Activated naive CD4-positive, alpha-beta T cell treated with anti-CD3 and anti-CD28 coated beads, Interleukin-2, amount 50 U/mL, for 24 hours (primary cell): ENCODE results near the gene COX6B1.
A peak's percentile ranks its signal among the peaks of the same experiment; 100 is the strongest.
"Not testable (repeated sequence)": the region's sequence is repeated elsewhere in the genome, so short reads cannot be mapped to it uniquely, and the experiment has no call there.

Experiments
- H3K27ac Mint-ChIP-seq: one replicate; pipeline ENCODE4 v1.8.0; 2021; ENCODE audit warnings: mild to moderate bottlenecking, mixed read lengths
- H3K27me3 Mint-ChIP-seq: one replicate; pipeline ENCODE4 v1.8.0; 2021; ENCODE audit warnings: mixed read lengths
- H3K36me3 Mint-ChIP-seq: one replicate; pipeline ENCODE4 v1.8.0; 2021; ENCODE audit warnings: mixed read lengths
- H3K4me1 Mint-ChIP-seq: one replicate; pipeline ENCODE4 v1.8.0; 2021; ENCODE audit warnings: mixed read lengths
- H3K4me3 Mint-ChIP-seq: one replicate; pipeline ENCODE4 v1.8.0; 2021; ENCODE audit warnings: mild to moderate bottlenecking, mixed read lengths
- H3K9me3 Mint-ChIP-seq: one replicate; pipeline ENCODE4 v1.8.0; 2021; ENCODE audit warnings: mixed read lengths

The COX6B1 gene

DNA sequence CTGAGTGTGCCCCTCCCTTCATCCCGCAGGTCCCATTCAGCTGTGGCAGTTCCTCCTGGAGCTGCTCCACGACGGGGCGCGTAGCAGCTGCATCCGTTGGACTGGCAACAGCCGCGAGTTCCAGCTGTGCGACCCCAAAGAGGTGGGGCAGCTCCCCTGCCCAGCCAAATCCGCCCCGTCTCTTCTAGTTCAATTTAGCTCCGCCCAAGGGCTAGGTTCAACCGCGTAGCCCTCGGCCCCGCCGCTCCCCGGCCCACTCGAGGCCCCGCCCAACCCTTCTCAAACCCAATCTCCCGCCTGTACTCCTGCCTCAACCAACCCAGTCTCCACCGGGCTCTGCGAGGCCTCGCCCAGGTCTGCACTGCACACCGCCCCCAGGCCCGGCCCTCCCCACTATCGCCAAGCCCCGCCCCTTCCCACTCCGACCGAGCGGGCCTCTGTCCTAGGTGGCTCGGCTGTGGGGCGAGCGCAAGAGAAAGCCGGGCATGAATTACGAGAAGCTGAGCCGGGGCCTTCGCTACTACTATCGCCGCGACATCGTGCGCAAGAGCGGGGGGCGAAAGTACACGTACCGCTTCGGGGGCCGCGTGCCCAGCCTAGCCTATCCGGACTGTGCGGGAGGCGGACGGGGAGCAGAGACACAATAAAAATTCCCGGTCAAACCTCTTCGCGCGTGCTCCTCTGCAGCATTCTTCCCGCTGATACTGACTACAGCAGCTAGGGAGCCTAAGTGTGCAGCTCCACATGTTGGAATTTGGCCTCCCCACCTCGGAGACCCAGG lies 3.7 kb upstream of the COX6B1 start:
- peak overlapping the region; percentile 69 for H3K4me3 Mint-ChIP-seq
- H3K27me3 Mint-ChIP-seq = no peaks in the 10 kb centered on the region
- H3K4me1 Mint-ChIP-seq = peaks cover 43% of the 10 kb centered on the region
- no peaks in the 10 kb centered on the region for H3K9me3 Mint-ChIP-seq
- H3K27ac Mint-ChIP-seq = peak overlapping the region; percentile 70
- no peaks in the 10 kb centered on the region for H3K36me3 Mint-ChIP-seq

DNA sequence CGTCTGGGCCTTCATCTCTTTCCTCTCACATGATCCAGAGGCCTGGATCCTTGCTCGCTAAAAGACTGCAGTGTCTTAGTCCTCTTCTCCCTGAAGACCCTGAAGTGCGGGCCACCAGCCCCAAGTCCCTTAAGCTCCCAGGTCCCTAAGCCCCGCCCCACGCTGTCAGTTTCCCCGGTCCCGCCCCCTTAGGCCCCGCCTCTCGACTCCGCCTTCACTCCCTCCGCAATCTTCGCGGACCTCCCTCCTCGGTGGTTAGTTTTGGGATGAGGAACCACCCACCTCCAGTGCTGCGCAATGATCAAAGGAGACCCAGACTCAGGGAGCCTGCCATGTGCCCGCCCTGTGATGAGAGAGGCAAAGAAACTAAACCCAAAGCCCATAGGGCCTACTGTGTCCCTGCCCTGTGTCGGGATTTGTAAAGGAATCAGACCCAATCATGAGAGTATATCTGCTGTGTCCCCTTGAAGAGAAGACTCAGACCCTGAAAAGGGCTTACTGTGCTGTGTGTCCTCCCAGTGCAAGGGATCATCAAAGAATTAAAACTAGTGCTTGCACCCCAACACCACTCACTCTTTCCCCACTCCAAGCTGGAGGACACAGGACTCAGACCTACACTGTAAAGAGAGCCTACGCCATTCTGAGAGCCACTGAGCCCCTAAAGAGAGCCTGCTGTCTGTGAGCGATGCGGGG lies 3.0 kb upstream of the COX6B1 start:
- Mint-ChIP-seq H3K27me3 (no peaks in the 10 kb centered on the region), H3K27ac (peak overlapping the region; percentile 70), H3K9me3 (no peaks in the 10 kb centered on the region), H3K36me3 (no peaks in the 10 kb centered on the region), H3K4me1 (peaks cover 47% of the 10 kb centered on the region), H3K4me3 (peak overlapping the region; percentile 69)

DNA sequence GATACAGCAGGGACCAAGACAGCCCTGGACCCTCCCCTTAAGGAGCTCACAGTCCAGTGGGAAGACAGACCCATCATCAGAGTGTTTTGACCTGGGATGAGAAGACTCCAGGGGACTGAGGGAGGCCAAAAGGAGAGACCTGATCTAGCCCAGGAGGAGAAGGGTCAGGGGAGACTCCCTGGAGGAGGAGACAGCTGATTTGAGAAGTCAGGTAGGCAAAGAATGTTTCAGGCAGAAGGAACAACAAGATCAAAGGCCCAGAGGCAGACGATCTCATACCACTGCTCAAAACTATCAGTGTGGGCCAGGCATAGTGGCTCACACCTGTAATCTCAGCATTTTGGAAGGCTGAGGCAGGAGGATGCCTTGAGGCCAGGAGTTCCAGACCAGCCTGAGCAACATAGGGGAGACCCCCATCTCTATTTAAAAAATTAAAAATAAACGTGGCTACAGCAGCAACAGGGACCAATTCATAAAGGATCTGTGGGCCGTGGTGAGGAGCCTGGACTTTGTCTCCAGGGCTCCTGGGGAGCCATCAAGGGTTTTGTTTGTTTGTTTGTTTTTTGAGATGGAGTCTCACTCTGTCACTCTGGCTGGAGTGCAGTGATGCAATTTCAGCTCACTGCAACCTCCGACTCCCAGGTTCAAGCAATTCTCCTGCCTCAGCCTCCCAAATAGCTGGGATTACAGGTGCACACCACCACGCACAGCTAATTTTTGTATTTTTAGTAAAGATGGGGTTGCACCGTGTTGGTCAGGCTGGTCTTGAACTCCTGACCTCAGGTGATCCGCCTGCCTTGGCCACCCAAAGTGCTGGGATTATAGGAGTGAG lies 2.2 kb upstream of the COX6B1 start:
- Mint-ChIP-seq H3K4me1 (peaks cover 54% of the 10 kb centered on the region), H3K27ac (peak overlapping the region; percentile 53), H3K36me3 (no peaks in the 10 kb centered on the region), H3K9me3 (no peaks in the 10 kb centered on the region), H3K4me3 (no peak overlapping the region), H3K27me3 (no peaks in the 10 kb centered on the region)

DNA sequence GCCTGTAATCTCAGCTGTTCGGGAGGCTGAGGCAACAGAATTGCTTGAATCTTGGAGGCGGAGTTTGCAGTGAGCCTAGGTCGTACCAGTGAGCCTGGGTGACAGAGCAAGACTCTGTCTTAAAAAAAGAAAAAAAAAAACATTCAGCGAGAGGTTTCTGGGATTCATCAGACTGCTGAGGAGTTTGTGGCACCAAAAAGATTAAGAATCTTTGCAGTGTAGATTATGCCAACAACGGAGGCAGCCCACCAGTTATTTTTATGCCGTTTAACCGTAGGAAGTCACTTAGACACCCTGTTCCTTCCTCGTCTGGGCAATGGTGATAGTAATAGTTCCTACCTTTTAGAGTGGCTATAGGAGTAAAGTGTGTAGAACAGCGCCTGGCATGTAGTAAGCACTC lies 2.5 kb downstream of the COX6B1 start:
- Mint-ChIP-seq H3K27me3 (no peaks in the 10 kb centered on the region), H3K36me3 (peaks cover 6% of the 10 kb centered on the region), H3K4me1 (peaks cover 40% of the 10 kb centered on the region), H3K4me3 (peak overlapping the region; percentile 98), H3K27ac (no peak overlapping the region), H3K9me3 (no peaks in the 10 kb centered on the region)

DNA sequence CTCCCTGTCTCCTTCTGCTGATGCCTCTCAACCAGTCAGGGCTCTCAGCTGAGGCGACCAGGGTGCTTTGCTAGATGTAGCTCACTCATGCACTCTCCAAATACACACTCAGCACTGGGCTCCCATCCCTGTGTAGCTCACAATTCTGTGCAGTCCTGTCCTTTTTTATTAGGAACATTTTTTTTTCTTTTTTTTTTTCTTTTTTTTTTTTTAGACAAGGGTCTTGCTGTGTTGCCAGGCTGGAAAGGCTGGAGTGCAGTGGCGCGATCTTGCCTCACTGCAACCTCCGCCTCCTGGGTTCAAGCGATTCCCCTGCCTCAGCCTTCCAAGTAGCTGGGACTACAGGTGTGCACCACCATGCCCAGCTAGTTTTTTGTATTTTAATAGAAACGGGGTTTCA lies 6.7 kb downstream of the COX6B1 start:
- H3K4me1 Mint-ChIP-seq = peaks cover 29% of the 10 kb centered on the region
- peaks cover 13% of the 10 kb centered on the region for H3K36me3 Mint-ChIP-seq
- H3K27ac Mint-ChIP-seq, H3K27me3 Mint-ChIP-seq, H3K4me3 Mint-ChIP-seq, H3K9me3 Mint-ChIP-seq: not testable (repeated sequence)

DNA sequence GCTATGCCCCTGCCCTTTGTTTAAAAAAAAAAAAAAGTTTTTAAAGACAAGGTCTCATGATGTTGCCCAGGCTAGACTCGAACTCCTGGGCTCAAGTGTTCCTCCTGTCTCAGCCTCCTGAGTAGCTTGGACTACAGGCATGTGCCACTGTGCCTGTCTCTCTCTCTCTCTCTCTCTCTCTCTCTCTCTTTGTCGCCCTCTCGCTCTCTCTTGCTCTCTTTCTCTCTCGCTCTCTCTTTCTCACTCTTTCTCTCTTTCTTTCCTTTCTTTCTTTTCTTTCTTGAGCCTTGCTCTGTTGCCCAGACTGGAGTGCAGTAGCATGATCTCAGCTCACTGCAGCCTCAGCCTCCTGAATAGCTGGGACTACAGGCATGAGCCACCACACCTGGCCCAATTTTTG lies 7.5 kb downstream of the COX6B1 start:
- Mint-ChIP-seq H3K4me1 (peaks cover 23% of the 10 kb centered on the region), H3K36me3 (peaks cover 14% of the 10 kb centered on the region), H3K27ac (peak overlapping the region; percentile 65), H3K9me3 (no peaks in the 10 kb centered on the region), H3K27me3 (no peaks in the 10 kb centered on the region), H3K4me3 (no peak overlapping the region)

DNA sequence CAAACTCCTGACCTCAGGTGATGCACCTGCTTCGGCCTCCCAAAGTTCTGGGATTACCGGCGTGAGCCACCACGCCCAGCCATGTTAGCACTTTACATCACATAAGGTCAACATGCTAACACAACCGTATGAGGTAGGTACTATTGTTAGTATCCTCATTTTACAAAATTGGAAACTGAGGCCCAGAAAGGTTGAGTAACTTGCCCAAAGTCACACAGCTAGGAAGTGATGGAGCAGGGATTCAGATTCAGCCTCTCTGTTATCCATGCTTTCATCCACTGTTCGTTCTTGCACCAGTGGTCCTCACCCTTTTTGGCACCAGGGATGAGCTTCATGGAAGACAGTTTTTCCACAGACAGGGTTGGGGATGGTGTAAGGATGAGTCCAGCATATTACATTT lies 8.6 kb downstream of the COX6B1 start:
- no peaks in the 10 kb centered on the region for H3K9me3 Mint-ChIP-seq
- no peaks in the 10 kb centered on the region for H3K27me3 Mint-ChIP-seq
- H3K27ac Mint-ChIP-seq = no peak overlapping the region
- H3K4me1 Mint-ChIP-seq = peaks cover 13% of the 10 kb centered on the region
- no peak overlapping the region for H3K4me3 Mint-ChIP-seq
- peaks cover 14% of the 10 kb centered on the region for H3K36me3 Mint-ChIP-seq

DNA sequence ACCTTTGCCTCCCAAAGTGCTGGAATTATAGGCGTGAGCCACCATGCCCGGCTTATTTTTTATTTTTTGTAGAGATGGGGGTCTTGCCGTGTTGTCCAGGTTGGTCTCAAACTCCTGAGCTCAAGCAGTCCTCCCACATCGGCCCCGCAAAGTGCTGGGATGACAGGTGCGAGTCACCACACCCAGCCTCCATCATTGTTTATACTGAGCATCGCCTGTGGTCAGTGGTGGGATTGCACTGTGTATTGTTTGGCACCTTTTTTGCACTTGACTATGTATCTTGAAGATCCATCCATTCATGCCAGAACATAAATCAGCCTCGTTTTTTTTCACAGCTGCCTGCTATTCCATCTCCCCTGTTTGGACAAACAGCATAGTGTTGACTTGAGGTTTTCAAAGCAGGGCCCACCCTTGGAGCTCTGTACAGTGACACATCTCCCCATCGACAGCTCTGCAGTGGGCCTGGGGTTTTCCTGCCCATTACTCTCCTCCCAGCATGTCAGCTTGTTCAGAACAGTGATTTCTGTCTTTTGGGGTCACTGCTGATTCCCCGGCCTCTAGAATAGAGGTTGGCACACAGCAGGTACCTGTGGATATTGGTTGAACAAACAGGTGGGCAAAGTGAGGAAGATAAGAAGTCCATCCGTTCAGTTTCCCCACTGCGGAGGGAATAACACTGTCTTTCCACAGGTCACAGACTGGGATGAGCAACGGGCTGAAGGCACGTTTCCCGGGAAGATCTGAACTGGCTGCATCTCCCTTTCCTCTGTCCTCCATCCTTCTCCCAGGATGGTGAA lies 10.0 kb downstream of the COX6B1 start:
- H3K27me3 Mint-ChIP-seq = no peaks in the 10 kb centered on the region
- no peaks in the 10 kb centered on the region for H3K9me3 Mint-ChIP-seq
- peaks cover 17% of the 10 kb centered on the region for H3K36me3 Mint-ChIP-seq
- peaks cover 15% of the 10 kb centered on the region for H3K4me1 Mint-ChIP-seq
- no peak overlapping the region for H3K27ac Mint-ChIP-seq
- no peak overlapping the region for H3K4me3 Mint-ChIP-seq

DNA sequence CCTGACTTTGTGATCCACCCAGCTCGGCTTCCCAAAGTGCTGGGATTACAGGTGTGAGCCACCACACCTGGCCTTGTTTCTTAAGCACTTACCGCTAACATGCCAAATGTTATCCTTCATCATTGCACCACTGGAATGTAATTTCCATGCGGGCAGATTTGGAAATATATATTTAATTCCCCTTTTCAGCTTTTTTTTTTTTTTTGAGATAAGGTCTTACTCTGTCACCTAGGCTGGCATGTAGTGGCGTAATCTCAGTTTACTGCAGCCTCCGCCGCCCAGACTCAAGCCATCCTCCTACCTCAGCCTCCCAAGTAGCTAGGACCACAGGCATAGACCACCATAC lies 13.8 kb downstream of the COX6B1 start:
- H3K27ac Mint-ChIP-seq = no peak overlapping the region

DNA sequence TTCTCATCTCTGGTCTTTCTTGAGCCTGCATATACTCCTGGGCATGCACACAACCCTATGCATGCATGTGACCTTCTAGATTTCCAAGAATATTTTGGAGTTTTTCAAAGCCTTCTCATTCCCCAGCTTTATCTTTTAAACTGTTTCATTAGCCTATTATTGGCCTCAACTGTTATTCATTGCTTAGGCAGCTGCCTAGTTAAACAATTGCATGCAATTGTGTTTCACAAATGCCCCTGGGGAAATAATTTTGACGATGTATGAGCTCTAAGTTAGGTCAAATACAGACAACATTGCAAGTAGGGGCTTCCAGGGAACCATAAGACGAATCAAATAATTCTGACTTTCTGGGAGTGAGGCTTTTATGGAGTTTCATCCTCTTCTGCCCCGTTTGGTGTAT lies 15.9 kb downstream of the COX6B1 start:
- Mint-ChIP-seq H3K4me3 (no peak overlapping the region), H3K27me3 (no peaks in the 10 kb centered on the region), H3K4me1 (peaks cover 3% of the 10 kb centered on the region), H3K9me3 (no peaks in the 10 kb centered on the region), H3K36me3 (peaks cover 5% of the 10 kb centered on the region), H3K27ac (no peak overlapping the region)

More for the DNA sequence above, 13.8 kb downstream of the COX6B1 start:
- Mint-ChIP-seq H3K27me3 (no peaks in the 10 kb centered on the region), H3K4me1 (peaks cover 3% of the 10 kb centered on the region), H3K4me3 (no peak overlapping the region), H3K9me3 (no peaks in the 10 kb centered on the region), H3K36me3 (peaks cover 8% of the 10 kb centered on the region)

DNA sequence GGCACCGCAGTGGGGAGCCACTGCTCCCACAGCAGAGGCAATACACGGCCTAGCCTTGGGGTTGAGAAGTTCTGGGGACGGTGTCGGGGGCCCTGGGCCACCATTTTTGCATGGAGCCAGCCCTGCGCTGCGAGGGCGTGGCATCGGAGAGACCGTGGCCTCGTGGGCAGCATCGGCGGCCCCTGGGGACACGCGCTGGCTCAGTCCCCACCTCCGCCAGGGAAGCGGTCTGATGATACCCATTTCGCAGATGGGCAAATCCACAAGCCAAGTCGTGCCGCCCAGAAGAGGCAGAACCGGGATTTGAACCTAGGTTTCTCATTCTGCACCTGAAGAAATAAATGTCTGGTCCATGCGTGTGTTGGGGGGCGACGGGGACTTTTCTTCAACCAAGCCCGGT lies 17.0 kb downstream of the COX6B1 start:
- no peak overlapping the region for H3K27ac Mint-ChIP-seq
- no peak overlapping the region for H3K4me3 Mint-ChIP-seq
- peaks cover 3% of the 10 kb centered on the region for H3K4me1 Mint-ChIP-seq
- peaks cover 2% of the 10 kb centered on the region for H3K27me3 Mint-ChIP-seq
- peaks cover 3% of the 10 kb centered on the region for H3K36me3 Mint-ChIP-seq
- H3K9me3 Mint-ChIP-seq = no peaks in the 10 kb centered on the region

DNA sequence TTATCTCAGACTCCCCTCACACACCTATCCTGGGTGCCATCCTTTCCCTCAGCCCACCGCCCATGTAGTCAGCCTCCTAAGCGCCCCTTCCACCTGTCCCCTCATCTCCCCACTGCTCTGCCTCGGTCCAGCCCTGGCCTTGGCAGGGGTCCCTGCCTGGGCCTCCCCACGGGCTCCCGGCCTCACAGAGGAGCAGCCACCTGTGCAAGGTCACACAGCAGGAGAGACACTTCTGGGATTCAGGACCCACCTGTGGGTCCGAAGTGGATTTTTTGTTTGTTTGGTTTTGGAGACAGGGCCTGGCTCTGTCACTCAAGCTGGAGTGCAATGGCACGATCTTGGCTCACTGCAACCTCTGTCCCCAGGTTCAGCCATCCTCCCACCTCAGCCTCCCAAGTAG lies 17.5 kb downstream of the COX6B1 start:
- Mint-ChIP-seq H3K27ac (no peak overlapping the region), H3K27me3 (peaks cover 3% of the 10 kb centered on the region), H3K9me3 (no peaks in the 10 kb centered on the region), H3K36me3 (peaks cover 3% of the 10 kb centered on the region), H3K4me3 (no peak overlapping the region), H3K4me1 (peaks cover 3% of the 10 kb centered on the region)

DNA sequence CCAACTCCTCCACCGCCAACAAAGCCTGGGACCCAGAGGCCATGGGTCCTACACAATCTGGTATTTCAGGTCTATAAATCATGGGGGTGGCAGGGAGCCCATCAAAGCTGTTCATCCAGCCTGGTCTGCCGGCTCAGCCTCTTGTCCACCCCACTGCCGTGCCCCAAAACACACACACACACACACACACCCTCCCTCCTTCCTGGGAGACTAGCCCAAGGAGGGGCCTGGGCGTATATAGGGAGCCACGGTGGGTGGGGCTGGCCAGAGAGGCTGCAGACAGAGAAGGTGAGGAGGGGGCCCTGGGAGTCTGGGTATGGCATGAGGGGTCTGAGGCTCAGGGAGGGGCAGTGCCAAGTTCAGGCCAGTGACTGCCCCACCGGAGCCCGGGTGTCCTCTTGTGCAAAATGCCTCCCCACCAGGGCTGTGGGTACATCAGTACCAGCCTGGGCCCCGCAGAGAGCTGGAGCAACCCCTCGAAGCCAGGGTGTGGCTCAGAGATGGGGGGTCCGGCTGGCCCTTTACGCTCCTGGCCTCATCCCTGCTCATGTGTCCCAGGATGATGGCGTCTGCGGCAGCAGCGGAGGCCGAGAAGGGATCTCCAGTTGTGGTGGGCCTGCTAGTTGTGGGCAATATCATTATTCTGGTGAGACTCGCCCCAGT lies 18.3 kb downstream of the COX6B1 start, which contains the start of gene UPK1A:
Gene UPK1A (plus strand): TSS at position 267 of the 663 bp plus-strand sequence. CDS start 296 bp downstream, at position 563.
- Mint-ChIP-seq H3K36me3 (peaks cover 3% of the 10 kb centered on the region), H3K27ac (no peak within 1 kb of the TSS), H3K27me3 (peaks cover 4% of the 10 kb centered on the region), H3K4me1 (peaks cover 3% of the 10 kb centered on the region), H3K4me3 (no peak within 1 kb of the TSS), H3K9me3 (no peaks in the 10 kb centered on the region)

DNA sequence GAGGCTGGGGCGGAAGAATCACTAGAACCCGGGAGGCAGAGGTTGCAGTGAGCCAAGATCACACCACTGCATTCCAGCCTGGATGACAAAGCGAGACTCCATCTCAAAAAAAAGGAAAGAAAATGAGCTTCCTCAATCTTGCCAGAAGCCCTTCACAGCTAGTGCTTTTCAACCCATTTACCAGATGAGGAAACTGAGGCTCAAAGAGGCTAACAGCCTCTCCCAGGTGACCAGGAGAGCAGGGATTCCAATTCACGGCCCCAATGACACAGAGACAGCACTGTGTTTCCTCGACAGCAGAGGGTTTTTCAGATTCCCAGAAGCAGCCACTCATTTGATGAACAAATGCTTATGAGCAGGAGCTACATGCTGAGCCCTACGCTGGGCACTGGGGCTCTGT lies 21.4 kb downstream of the COX6B1 start:
- Mint-ChIP-seq H3K36me3 (no peaks in the 10 kb centered on the region), H3K4me3 (no peak overlapping the region), H3K27me3 (peaks cover 10% of the 10 kb centered on the region), H3K27ac (no peak overlapping the region), H3K9me3 (no peaks in the 10 kb centered on the region), H3K4me1 (peaks cover 8% of the 10 kb centered on the region)

DNA sequence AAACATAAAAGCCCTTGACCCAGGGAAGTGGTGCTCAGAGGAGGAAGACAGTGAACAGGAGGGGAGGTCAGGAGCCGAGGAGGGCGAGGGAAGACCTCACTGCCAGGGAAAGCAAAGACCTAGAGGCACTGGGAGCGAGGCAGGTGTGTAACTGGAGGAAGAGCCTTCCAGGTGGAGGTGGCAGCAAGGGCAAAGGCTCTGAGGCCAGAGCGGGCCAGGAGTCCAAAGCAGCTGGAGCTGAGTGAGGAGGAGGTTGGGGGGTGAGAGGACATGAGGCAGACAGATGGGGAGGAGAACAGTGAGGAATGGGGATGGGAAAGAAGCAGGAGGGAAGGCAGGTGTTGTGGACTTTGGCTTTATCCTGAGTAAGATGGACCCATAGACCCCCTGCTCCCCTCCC lies 21.9 kb downstream of the COX6B1 start:
- H3K9me3 Mint-ChIP-seq = no peaks in the 10 kb centered on the region
- H3K27ac Mint-ChIP-seq = no peak overlapping the region
- H3K27me3 Mint-ChIP-seq = peaks cover 10% of the 10 kb centered on the region
- no peak overlapping the region for H3K4me3 Mint-ChIP-seq
- no peaks in the 10 kb centered on the region for H3K36me3 Mint-ChIP-seq
- H3K4me1 Mint-ChIP-seq = peaks cover 8% of the 10 kb centered on the region
